GM12801 (cell line): Measurements from ENCODE around the gene THSD4.

Source experiments
- TF ChIP-seq, protein P1 (sequence below): IDR thresholded peaks from one replicate; pipeline ENCODE4 v1.5.1; 2011; ENCODE audit warnings: control low read depth; ENCODE audit not compliant: insufficient read length; ENCODE audit errors: extremely low read depth

THSD4 gene

DNA sequence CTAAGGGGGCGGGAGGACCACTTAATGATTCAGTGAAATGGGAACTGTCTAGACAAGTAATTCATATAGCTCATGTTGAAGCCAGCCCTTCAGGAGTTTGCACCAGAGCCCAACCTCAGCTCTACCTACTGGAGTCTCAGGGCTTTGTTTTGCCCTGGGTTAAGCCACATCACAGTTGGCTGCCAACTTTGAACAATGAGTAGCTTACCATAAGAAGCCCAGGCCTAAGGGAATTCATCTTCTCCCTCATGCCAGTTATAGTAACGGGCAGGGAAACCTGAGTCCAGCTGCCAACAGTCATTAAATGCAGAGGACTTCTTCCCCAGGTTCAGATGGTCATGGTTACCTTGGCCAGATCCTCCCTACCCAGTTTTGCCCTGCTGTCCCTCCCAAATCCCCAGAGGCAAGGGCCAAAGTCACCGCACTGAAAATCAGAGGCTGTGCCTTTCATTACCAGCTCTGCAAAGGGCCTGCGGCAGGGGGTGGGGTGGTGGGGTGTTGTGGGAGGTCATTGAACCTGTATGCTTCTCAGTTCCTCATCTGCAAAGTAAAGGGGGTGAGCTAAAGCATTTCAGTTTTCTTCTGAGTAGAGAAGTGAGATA, 392.9 kb downstream of the THSD4 start:
- TF ChIP-seq, protein P1, sequence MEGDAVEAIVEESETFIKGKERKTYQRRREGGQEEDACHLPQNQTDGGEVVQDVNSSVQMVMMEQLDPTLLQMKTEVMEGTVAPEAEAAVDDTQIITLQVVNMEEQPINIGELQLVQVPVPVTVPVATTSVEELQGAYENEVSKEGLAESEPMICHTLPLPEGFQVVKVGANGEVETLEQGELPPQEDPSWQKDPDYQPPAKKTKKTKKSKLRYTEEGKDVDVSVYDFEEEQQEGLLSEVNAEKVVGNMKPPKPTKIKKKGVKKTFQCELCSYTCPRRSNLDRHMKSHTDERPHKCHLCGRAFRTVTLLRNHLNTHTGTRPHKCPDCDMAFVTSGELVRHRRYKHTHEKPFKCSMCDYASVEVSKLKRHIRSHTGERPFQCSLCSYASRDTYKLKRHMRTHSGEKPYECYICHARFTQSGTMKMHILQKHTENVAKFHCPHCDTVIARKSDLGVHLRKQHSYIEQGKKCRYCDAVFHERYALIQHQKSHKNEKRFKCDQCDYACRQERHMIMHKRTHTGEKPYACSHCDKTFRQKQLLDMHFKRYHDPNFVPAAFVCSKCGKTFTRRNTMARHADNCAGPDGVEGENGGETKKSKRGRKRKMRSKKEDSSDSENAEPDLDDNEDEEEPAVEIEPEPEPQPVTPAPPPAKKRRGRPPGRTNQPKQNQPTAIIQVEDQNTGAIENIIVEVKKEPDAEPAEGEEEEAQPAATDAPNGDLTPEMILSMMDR: no peak

DNA sequence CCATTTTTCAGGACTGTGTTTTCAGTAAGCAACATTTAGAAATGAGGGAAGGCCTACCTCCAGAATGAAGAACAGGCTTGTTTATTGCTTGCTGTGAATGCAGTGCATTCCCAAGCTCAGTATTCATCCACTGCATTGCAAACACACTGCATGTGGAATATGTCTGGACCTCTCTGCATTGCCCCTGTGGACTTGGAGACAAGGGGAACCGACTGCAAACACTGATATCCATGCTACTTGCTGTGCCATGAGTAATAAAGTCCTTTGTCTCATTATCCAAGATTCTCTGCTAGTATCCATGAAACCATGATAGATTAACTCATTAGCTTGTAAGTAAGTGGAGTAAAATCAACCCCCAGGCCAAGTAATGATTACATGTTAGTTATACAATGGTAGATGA, 393.9 kb downstream of the THSD4 start:
- TF ChIP-seq, protein P1: no peak

DNA sequence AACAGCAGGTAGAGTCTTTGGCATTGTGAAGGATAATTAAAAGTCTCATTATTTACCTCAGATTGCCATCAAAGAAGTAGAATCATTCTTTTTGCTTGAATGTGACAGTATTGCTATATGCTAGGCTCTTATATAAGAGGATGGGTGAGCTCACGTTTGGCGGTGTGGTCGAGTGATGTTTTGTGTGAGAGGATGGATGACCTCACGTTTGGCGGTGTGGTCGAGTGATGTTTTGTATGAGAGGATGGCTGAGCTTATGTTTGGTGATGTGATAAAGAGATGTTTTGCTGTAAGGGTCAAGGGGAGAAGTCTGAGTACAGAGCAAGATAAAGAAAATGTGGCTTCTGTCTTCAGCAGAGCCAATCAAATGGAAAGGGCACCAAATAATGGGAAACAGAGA, 395.5 kb downstream of the THSD4 start:
- TF ChIP-seq, protein P1: no peak

DNA sequence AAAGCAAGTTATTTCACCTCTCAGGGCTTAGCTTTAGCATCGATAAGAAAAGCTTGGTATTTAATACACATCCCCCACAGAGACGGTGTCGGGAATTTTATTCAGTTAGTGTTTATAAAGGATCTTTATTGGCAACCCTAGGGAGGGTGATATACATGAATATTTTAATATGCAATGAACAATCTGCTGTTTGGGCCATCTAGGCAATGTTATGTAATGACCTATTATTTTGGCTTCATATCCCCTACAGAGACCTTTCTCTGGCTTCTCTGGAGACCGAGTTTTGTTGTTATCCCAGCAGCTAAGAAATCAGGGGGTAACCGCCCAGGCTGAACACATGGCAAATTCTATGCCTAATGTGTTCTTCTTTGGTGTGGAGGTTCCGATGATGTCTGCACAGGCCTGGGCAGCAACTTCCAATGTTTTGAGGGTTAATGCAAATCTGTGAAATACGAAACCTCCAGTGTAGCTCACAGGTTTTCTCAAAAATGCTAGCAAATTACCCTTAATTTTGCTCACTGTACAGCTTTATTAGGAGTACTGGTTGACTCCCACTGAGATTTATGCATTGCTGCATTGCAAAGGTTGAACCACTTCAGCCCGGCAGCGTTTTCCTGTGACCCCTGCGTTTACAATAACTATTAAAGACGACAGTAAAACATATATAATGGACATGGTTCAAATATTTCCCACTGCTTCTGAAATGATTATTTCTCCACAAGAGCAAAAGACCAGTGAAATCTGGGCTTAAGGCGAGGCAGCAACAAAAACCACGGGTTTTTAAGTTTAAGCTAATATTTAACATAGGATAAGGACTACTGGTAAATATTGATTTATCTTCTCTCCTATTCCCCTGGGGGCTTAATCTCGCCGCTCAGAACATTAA, 396.8 kb downstream of the THSD4 start:
- TF ChIP-seq, protein P1: no peak

DNA sequence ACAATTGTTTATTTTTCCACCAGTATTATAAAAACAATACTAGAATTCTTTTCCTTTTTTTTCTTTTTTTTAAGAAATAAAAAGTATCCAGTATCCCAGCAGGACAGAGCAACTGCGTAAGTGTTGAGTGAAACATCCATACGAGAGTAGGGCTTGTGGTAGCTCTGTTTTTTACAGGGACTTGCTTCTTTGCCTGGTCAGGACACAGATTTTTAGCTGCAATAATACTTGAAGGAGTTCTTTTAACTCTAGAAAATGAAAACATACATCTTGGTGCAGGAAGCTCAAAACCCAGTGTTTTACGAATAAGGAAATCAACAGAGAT, 397.4 kb downstream of the THSD4 start:
- TF ChIP-seq, protein P1: no peak

DNA sequence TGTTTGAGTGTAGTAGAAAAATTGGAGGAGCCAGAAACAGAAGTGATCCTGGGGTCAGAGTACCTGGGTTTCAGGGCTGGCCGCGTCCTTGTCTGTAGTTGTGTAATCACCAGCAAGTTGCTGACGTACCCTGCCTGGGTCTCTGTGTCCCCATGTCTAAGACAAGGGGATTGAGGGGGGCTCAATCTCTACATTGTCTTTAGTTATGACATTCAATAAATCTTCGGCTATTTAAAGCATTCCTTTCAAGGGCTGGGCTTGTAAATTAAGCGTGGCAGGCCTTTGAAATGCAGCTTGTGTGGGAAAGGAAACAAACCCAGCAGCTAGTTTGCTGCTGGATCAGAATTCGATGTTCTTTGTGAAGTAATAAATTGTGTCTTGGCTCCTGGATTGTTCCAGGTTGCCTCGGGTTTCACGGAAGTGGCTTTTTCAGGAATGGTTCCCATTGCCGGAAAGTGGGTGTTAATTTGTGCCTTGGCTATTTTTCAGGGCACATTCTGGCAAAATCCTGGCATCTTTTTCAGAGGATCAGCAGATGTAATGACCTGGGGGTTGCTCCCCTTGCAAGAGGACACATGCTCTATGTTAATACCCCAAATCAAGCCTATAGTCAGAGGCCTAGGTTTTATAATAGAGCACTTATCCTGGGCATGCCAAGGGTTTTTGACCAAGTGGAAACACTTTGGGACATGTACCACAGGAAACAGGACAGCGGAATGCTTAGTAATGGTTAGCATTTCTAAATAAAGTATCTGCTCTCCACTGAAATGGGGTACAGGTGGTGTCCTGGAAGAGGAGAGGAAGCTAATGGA, 400.3 kb downstream of the THSD4 start:
- TF ChIP-seq, protein P1: no peak

DNA sequence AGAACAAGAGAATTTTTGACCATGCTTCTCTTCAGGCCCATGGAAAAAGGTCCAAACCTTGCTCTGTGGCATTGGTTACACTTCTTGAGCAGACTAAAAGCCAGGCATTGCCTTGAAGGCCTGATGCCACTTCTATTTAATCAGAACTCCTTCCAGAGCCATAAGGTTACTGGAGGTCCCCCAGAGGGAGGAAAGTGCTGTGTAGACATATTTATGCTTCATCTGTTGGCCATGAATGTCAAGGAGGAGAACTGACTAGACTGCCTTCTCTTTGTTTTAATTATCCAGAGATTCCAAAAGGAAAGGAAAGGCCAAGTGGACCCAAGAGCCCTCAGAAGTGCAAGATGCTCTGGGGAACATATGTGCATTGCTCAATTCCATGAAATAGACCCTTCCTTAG, 402.5 kb downstream of the THSD4 start:
- TF ChIP-seq, protein P1: no peak
